ENCODE results near the gene GNA14.
"Not testable (repeated sequence)": the region's sequence is repeated elsewhere in the genome, so short reads cannot be mapped to it uniquely, and the experiment has no call there.

Gene GNA14

DNA sequence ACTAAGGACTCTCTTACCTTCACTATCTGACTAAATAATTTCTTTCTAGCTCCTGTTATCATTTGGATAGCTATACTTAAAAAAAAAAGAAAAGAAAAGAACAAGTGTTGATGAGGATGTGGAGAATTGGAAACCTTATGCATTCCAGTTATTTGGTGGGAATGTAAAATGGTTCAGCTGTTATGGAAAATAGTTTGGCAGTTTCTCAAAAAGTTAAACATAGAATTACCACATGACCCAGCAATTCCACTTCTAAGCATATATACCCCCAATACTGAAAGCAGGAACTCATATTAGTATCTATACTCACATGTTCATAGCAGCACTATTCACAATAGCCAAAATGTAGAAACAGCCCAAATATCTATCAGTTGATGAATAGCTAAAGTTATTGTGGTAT, 61.1 kb downstream of the GNA14 start:
- DNase-seq = no peak

DNA sequence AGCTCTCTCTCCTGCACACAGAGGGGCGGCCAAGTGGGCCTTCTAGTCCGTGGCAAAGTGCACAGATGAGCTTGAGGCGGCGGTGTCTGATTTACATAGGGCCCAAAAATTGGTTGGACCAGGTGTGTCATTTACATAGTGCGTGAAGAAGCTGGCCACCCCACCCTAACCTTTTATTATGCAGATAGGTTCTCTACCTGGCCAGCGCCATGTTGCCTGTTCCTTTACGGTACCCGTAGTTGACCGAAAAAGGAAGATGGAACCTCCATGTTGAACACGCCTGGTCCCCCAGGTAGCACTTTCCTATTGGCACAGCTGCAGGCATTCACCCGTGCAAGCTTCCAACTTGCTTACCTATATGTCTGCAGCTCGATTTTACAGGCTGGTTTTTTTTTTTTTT, 61.5 kb downstream of the GNA14 start:
- peak in 1 of 2 experiments; percentile 2 for DNase-seq

DNA sequence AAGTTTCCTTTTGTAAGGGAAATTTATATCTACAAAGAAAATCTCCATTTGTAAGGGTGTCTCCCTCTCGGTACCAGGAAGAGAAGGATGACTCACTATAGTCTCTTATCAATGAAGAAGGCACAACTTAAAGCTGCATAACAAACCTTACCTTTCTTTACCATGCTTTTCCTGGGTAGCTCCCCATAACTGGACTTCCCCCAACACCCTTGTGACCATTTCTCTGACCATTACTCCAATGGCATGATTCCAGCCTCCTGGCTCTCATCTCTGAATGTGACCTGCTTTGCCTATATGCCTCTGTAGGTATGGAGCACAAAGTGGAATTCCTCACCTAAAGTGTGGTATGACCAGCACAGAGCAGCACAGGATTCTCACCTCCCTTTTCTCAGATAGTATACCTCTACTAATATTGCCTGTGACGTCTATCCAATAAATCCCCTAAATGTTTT, 62.8 kb downstream of the GNA14 start:
- no peak for DNase-seq

DNA sequence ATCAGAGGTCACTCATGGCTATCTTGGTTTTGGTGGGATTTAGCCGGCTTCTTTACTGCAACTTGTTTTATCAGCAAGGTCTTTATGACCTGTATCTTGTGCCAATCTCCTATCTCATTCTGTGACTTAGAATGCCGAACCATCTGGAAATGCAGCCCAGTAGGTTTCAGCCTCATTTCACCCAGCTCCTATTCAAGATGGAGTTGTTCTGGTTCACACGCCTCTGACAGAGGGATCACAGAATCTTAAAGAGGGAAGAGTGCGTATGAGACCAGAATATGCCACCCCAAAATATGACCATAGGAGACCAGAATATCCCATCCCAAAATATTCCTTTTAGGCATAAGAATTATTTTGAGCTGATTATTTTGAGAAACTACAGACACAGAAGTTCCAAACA, 63.2 kb downstream of the GNA14 start:
- not testable (repeated sequence) for DNase-seq

DNA sequence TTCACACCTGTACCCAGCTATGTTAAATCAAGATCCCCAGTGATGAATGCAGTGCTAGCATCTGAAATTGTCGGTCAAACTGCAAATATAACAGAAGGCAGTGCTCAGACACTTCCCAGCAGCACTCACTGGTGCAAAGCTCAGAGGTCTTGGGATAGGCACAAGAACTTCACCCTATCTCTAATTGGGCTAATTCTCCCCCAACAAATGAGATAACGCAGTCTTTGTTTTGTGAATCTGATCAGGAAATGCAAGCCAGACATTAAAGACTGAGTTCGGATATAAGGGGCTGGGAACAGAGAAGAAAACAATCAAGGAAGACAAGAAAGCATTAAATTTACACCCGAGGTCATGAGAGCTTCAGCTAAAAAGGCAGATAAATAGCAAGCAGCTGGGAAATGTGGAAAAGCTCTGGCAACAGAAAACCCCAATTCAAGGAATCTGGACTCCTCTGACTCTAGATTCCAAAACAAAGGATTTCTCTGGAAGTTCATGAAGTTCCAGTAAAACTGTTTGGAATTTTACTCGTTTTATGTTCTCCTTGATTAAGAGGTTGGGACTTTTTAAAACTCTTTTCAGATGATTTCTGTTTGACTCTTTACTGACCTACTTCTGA, 65.1 kb downstream of the GNA14 start:
- no peak for DNase-seq

DNA sequence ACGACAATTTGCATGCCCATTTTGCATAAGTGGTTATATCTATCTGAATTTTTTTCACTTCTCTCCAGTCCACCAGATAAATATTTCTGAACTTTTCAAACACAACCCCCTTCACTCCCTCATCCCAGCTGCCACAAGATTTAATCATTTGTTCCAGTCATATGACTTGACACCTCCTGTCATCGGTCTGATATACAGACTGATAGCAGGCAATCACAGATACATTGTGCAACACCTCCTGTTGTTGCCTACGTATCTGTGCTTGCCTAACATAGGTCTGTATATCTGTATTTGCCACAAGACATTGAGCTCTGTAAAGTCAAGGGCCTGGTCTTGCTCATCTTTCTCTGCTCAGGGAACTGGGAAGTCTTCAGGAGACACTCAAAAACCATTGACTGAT, 65.6 kb downstream of the GNA14 start:
- peak in 1 of 2 experiments; percentile 13 for DNase-seq

DNA sequence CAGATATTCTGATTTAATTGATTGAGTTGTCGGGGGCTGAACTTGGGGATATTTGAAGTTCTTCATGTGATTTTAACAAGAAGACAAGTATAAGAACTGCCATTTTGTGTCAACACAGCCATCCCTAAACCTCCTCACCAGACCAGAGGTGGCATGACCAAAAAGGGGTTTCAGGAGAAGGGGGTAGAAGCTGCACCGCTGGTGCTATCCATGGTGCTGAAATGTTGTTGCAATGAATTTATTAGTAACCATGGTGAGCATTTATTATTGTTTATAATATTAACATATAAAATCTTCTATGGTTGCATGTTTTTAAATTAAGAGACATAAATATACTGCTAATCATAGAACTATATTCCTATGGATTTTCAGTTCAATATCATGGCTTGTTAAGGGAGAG, 72.3 kb downstream of the GNA14 start:
- DNase-seq = no peak

DNA sequence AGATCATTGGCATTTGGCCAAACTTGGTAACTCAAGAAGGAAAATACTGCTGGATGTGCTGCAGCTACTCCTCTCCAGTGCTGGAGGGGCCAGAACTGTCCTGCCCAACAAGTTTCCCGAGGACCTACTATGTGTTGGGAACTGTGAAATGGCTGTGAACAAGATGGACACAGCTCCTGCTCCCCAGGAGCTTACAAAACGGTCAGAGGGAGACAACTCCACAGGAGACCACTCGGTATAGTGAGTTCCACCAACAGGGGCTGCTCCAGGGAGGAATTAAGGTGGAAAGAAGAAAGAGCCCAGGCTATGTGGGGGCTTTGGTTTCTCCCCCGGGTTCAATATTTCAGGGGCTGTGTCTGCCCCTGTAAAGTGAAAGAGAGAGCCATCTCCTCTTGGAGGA, 78.8 kb downstream of the GNA14 start:
- DNase-seq = peak in 1 of 2 experiments; percentile 21

DNA sequence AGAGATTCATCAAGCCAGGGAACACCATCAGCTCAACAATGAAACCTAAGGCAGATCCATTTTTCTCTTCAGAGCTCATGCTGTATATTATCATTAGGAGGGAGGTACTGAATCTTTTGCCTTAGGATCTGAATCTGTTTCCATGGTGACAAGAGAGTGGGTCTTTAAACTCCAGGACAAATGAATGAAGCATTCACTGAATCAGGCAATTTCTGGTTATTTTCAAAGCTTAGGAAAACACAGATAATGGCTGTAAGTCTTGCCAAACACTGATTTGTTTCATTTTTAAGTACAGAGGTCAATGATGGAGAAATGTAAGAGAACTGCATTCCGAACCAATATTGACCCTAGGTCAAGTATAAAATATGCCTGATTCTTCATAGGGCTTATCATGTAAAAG, 84.9 kb downstream of the GNA14 start:
- no peak for DNase-seq

DNA sequence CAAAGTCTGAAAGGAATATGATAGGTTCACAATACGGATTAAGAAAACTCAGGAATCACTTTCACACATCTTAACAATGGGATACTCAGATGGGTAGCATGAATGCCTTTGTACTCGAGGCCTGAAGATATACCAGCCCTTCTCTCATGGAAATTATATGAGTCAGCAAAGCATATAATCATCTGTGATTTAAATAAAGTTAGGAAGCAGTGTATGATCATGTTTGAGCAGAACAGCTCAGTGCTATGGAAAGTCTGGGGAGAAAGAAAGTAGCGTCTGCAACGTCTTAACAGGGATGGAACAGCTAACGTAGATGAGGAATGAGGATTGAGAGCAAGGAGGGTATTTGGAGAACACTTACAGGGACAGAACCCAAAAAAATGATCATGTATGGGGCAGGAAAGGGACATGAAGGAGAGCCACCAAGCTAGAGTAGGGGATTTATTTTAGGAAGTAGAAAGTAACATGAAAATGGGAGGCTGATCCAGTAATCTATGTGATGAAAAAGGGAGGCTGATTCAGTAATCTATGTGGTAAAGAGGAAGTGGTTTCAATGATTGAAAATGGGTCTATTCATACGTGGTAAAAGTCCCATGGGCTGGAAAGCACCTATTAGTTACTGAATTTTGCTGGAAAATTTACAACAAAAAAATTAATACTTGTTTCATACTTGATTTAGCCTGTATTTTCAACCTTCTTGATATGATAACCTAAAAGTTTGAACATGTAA, 85.9 kb downstream of the GNA14 start:
- no peak for DNase-seq

DNA sequence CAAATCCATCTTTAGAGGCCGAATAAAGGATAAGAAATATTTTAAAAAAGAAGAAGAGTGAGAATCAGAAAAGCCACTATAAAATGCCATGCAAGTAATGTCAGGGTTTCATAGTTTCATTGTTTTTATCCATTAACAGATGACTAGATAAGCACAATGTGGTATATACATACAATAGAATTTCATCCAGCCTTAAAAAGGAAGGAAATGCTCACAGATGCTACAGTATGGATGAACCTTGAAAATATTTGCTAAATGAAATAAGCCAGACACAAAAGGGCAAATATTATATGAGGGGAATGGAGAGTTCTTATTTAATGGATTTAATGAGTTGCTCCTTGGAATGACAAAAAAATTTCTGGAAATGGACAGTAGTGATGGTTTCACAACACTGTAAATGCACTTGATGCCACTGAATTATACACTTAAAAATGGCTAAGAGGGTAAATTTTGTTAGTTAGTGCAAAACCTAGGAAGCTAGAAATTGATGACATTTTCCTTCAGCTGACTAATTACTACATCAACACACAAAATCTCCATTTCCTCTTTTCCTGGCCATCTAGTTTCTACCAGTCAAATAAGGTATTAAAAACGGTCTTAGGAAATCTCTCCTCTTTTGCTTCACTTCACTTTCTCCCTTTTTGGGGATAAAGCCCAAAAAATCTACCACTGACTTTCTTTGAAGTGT, 86.6 kb downstream of the GNA14 start:
- no peak for DNase-seq

DNA sequence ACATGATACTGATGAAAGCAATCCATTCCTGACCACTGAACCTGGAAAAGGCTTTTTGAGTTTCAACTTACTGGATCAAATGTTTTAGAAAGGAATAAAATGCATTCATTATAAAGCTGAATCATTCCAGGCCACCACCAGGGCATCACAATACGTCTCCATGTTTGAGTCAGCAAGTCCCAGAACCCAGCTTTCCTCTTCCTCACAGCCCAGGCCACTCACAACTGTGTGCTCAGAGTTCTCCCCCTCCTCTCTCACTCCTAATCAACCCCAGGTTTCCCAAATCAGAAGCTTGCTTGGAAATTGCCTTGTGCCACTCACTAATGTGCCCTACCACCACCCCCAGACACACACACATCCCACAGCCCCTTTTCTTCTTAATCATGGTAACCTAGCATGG, 91.7 kb downstream of the GNA14 start:
- no peak for DNase-seq

DNA sequence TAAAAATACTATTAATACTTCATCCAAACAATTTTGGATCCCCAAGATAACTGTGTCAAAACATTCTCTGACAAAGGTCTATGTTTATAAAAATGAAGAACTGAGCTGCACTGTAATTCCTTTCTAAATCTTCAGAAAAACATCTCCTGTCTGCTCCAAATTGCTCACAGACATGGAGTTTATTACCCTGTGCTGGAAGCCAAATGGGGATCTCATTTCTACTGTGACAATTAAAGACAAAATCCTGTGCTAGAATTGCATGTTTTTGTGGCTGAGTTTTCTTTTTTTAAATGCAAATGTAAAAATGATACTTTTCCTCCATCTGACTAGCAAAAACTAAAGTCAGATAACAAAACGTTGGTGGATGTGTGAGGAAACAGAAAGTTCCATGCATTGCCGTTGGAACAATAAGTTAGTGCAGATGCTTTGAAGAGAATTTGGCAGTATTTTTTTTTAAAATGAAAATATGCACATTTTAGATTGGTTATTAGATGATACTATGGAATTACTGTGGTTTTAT, 93.5 kb downstream of the GNA14 start:
- no peak for DNase-seq

DNA sequence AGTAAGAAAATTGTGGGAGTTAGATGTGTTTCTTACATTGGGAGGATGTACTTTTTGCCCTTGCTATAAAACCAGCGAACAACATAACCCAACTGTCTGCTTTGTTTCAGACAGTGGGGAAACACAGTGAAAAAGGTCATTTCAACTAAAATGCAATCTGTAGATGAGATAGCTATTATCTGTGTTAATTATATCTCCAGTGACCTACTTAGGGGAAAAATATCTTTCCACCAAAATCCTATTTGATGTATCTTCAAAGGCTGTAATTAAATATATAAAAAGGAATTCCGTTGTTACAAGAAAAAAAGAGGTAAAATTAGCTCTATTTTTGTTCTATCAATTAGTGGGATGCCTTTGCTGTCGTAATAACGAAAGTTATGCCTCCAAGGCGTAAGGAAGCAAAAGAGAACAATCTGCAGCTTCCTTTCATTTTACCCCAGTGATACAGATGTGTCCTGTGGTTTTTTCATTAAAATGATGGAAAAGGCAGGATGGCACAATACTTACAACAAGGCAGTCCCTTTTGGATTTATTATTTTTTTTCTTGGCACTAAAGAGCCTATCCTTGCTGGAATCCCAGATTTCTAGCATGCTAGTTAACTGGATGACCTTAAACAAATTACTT, 100.9 kb downstream of the GNA14 start:
- no peak for DNase-seq

DNA sequence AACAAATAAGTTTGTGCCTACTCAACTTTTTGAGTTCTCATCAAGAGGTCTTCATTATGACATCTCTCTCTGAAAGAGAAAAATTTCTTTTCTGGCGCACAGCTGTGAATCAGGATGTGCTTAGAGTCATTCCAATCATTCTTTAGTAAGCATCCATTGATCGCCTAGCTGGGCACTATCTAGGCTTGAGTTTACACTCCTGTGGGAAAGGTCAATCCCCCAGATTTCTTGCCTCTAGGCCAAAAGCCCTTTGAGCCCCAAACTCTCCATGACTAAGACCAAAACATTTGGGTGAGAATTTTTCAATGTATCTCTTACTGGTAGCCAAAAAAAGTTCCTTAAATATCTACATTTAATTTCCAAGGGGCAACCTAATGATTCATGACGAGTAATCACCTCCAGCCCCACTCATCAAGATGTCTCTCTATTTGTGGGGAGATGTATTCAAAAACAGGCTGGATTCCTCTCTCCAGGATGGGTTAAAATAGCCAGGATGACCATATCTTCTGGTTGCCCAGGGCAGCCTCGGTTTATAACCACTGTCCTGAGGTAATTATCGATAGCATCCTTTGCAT, 101.7 kb downstream of the GNA14 start:
- DNase-seq = no peak

DNA sequence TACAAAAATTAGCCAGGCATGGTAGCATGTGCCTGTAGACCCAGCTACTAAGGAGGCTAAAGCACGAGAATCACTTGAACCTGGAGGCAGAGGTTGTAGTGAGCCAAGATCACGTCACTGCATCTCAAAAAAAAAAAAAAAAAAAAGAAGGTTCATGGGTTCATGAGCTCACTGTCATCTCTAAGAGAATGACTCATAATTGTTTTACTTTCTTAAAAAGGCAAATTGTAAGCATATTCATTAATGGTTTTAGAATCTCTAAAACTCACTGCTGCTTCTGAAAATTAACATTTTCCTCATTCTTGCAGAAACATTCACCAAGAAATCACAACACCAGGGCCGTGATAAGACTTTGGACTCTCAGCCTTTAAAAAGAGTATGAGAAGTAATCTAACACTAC, 103.6 kb downstream of the GNA14 start:
- no peak for DNase-seq

DNA sequence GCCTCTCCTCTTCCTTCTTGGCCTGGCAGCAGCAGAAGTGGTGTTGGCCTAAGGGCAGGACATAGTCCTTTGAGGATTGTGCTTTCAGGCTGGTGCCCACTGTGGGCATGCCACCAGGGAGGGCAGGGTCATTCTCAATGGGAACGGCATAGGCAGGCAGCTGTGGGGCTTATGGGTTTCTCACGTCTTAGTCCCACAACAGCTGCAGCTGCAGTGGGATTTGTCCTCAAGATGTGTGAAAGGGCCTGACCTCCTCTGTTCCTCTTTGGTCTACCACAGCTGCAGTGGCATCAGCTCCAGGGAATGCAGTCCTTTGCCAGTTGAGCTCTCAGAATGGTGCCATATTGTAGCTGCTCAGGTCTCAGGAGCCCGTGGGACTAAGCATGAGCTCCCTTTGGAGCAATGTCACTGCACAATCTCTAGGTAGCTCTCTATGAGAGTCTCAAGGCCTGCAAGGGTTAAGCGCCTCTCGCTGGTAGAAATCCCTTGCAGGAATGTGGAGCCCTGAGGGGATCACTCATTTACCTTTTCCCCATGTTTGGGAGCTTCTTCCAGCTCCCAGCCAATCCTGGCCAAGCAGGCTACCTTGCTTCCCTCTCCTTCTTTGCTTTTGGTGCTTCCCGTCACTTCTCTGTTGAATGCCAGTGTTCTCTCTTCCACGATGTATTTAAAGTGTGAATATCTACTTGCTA, 104.8 kb downstream of the GNA14 start:
- no peak for DNase-seq

DNA sequence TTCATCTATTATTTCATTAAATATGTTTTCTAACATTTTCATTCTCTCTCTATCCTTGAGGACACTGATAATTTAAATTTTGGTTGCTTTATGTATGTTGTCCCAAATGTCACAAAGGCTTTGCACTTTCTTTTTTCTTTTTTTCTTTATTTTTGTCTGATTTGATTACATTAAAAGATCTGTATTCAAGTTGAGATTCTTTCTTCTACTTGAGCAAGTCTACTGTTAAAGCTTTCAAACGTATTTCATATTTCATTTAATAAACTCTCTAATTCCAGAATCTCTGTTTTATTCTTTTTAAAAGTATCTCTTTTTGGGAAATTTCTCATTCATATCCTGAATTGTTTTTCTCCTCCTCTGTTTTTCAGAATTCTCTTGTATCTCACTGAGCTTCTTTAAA, 106.5 kb downstream of the GNA14 start:
- no peak for DNase-seq

DNA sequence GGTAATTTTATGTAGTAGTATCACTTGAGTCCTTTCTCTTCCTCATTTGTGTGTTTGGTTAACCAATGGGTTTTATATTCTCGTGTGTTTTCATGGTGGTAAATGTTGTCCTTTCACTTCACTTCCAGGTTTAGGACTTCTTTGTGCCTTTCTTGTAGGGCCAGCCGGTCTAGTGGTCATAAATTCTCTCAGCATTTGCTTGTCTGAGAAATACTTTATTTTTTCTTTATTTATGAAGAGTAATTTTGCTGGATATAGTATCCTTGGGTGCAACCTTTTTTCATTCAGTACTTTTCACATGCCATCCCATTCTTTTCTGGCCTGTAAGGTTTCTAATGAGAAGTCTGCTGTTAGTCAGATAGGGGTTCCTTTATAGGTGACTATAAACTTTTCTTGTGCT, 107.1 kb downstream of the GNA14 start:
- DNase-seq = no peak

DNA sequence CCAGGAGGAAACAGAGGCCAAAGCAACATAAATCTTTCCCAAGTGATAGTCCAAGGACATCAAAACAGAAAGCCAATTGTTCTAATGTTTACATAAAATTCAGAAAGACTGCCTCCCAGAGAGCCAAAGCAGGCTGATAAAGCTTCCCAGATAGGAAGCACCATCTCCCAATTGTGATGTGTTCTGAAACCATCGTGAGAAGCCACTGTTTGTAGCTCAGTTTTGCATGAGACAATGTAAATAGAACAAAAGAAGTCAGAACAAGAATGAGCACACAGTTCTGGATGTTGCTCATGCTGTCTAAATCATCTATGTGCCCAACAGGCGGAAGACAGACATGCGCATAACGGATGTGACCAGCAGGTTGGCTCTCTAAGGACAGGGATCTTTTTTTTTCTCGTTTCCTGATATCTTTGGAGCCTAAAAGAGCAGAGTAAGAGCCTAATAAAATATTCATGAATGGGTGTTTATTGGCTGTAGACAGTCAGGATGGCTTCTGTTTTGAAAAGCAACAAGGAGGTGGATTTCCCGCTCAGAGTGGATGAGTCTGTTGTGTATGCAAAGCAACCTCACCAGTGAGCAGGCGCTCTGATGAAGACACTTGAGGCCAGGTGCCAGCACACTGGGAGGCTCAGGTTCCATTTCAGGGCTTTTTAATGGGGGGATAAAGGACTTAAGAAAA, 113.6 kb downstream of the GNA14 start:
- peak; percentile 89 to 90 for DNase-seq

DNA sequence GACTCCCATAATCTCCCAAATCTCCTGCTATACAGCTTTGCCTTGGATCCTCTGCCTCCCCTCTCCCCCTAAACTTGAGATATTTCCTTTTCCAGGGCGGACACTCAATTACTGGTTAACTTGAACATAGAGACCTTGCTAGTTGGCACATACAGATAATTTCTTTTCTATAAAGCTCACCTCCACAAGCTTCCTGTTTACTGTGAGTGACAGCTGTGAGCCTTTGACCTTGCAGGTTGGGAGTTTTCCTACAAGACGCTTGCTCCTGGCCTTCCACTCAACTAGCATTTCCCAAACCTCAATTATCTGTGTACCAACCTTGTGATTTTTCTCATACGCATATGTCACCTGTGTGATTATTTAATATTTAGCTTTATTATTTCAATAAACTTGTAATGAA, 114.5 kb downstream of the GNA14 start:
- DNase-seq = no peak

DNA sequence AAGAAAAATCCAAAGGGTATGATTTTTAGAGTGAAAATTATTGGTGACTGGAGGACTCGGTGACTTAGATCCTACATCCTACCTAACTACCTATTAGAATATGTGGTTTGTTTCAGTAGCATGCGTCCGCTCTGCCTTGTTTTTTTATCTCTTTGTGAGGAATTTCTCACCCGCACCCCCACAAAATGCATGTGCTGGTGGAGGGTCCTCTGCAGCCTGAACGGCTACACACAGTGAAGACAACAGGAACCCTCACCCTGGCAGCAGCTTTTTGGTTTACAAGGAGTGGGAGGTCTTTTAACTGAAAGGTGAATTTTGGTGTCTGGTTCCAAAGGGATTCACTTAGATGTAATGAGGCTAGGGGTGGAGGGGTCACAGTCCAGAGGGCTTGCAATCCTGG, 115.5 kb downstream of the GNA14 start:
- no peak for DNase-seq

All from NCI-H526 (cell line).